CD4-positive, alpha-beta T cell treated with Interleukin-21 for 1 hour (primary cell): Measurements from ENCODE around the gene RAB21.
A peak's percentile ranks its signal among the peaks of the same experiment; 100 is the strongest.
"Not testable (repeated sequence)": the region's sequence is repeated elsewhere in the genome, so short reads cannot be mapped to it uniquely, and the experiment has no call there.

Experiments used
- DNase-seq: peaks from one replicate; pipeline ENCODE4 v3.0.0-alpha.2; 2020

Gene RAB21

GRCh38 chr12:71755146-71755892 is 656 bp downstream of the RAB21 start:
- DNase-seq, result peak; percentile 77

- peak; percentile 15 for DNase-seq
Measured at GRCh38 chr12:71756054-71756690, 1.5 kb downstream of the RAB21 start.

GRCh38 chr12:71759941-71760340 is 5.3 kb downstream of the RAB21 start:
- no peak for DNase-seq

GRCh38 chr12:71760471-71760870 is 5.8 kb downstream of the RAB21 start:
- no peak for DNase-seq

- not testable (repeated sequence) for DNase-seq
Measured at GRCh38 chr12:71761354-71761753, 6.7 kb downstream of the RAB21 start.

GRCh38 chr12:71763677-71764379 is 9.2 kb downstream of the RAB21 start:
- DNase-seq, result no peak

GRCh38 chr12:71764587-71765321 is 10.1 kb downstream of the RAB21 start:
- no peak for DNase-seq

GRCh38 chr12:71766202-71766601 is 11.5 kb downstream of the RAB21 start:
- no peak for DNase-seq

GRCh38 chr12:71767183-71767582 is 12.5 kb downstream of the RAB21 start:
- DNase-seq, result no peak

- no peak for DNase-seq
Measured at GRCh38 chr12:71768900-71769299, 14.2 kb downstream of the RAB21 start.

- no peak for DNase-seq
Measured at GRCh38 chr12:71771069-71771468, 16.4 kb downstream of the RAB21 start.

- DNase-seq, result no peak
Measured at GRCh38 chr12:71772735-71773134, 18.1 kb downstream of the RAB21 start.

GRCh38 chr12:71780237-71780822 is 25.7 kb downstream of the RAB21 start:
- DNase-seq, result peak; percentile 61

GRCh38 chr12:71782017-71782416 is 27.4 kb downstream of the RAB21 start:
- no peak for DNase-seq

- no peak for DNase-seq
Measured at GRCh38 chr12:71786829-71787228, 32.2 kb downstream of the RAB21 start.

- DNase-seq, result no peak
Measured at GRCh38 chr12:71787580-71787979, 32.9 kb downstream of the RAB21 start.

- no peak for DNase-seq
Measured at GRCh38 chr12:71790331-71790730, 35.7 kb downstream of the RAB21 start.

- no peak for DNase-seq
Measured at GRCh38 chr12:71791473-71792150, 36.9 kb downstream of the RAB21 start.

GRCh38 chr12:71792599-71792998 is 37.9 kb downstream of the RAB21 start:
- no peak for DNase-seq

- DNase-seq, result no peak
Measured at GRCh38 chr12:71795901-71796300, 41.2 kb downstream of the RAB21 start.

- DNase-seq, result no peak
Measured at GRCh38 chr12:71797531-71797930, 42.9 kb downstream of the RAB21 start.

GRCh38 chr12:71799106-71799505 is 44.4 kb downstream of the RAB21 start:
- DNase-seq, result no peak
